ENCODE data around the gene GNG12. TPM values are rescaled to one million over a fixed set of nuclear protein-coding genes. Genes with fewer than 3 reads are reported as not detected.
A peak's percentile ranks its signal among the peaks of the same experiment; 100 is the strongest.

Gene GNG12
- total RNA-seq, 1 donor = 455 TPM

DNA sequence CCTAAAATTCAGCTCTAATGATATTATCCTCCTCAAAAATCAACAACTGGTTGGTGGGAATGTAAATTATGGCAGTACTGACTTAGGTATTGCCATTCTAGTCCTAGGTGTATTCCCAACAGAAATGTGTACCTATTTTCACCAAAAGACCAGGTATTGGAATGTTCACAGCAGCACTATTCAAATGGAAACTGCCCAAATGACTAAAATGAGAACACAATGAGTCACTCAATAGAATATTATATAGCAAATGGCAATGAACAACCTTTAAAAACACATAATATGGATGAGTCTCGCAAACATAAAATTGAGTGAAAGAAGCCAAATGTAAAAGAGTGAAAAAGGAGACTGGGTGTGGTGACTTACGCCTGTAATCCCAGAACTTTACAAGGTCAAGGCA lies 103.4 kb downstream of the GNG12 start:
- TF ChIP-seq, protein P1, sequence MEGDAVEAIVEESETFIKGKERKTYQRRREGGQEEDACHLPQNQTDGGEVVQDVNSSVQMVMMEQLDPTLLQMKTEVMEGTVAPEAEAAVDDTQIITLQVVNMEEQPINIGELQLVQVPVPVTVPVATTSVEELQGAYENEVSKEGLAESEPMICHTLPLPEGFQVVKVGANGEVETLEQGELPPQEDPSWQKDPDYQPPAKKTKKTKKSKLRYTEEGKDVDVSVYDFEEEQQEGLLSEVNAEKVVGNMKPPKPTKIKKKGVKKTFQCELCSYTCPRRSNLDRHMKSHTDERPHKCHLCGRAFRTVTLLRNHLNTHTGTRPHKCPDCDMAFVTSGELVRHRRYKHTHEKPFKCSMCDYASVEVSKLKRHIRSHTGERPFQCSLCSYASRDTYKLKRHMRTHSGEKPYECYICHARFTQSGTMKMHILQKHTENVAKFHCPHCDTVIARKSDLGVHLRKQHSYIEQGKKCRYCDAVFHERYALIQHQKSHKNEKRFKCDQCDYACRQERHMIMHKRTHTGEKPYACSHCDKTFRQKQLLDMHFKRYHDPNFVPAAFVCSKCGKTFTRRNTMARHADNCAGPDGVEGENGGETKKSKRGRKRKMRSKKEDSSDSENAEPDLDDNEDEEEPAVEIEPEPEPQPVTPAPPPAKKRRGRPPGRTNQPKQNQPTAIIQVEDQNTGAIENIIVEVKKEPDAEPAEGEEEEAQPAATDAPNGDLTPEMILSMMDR (IDR thresholded peaks at IDR 0.05; ENCODE audit: insufficient read depth, low read length) = no peak
- H3K4me3 ChIP-seq (ENCODE audit: low read depth, low read length) = no peak overlapping the region
- DNase-seq (ENCODE audit: low read depth) = no peak

DNA sequence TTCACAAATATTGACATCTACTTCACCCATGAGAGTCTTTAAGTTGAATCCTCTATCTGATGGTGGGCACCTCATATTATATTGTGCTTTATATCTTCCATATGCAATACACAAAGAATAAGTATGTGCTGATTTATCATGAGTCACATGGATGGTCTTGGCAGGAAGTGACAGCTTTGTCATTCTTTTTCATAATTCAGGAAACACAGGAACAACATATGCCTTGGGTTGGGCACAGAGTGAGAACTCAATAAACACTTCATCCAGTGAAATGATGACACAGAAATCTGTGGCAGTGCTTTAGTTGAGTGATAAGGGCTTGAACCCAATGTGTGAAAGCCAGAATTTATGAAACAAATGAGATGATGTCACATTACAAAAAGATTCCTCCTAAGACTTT lies 107.0 kb downstream of the GNG12 start:
- peak; percentile 50 for DNase-seq (ENCODE audit: low read depth)
- TF ChIP-seq, protein P1 (IDR thresholded peaks at IDR 0.05; ENCODE audit: insufficient read depth, low read length) = no peak
- H3K4me3 ChIP-seq (ENCODE audit: low read depth, low read length) = no peak overlapping the region

DNA sequence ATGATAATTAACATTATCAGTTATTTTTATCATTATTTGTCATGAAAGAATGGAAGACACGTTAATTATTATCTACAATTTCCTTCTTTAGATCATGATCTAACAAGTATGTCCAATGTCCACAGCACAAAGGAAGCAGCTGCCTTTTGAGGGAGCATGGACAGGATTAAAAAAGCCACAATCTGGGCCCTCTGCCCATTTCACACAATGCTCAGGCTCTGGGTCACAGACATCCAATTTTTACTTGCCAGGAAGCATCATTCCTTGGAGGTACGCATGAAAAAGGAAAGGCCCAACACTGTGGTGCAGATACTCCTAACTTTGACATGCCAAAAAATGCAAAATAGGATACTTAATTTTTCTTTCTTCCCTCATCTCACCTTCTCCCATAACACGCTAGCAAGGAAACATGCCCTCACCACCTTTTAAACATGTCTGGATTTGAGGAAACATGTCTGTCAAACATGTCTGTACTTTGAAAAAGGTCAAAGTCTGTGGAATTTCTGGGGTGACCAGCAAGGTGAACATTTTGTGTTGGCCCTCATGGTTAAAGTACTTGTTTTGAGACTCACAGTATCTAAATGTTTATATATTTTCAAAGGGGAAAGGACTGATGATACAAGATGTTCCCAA lies 108.2 kb downstream of the GNG12 start:
- H3K4me3 ChIP-seq (ENCODE audit: low read depth, low read length) = no peak overlapping the region
- TF ChIP-seq, protein P1 (IDR thresholded peaks at IDR 0.05; ENCODE audit: insufficient read depth, low read length) = no peak
- peak; percentile 97 for DNase-seq (ENCODE audit: low read depth)

DNA sequence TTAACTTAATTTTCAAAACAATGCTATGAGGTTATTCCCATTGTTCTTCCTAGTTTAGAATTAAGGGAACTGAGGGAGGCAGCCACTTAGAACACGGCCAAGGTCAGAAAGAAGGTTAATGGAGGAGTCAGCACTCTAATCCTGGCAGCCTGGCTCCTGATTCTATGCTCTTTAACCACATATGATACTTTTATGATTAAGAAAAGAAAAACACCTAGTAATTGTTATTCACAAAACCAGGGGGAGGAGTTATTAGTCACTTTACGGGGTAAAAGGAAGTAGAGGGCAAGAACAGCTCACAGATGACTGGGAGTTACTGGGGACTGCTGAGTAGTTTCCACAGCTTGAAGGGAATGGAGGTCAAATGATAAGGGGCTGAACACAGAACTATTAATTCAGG lies 109.6 kb downstream of the GNG12 start:
- TF ChIP-seq, protein P1 (IDR thresholded peaks at IDR 0.05; ENCODE audit: insufficient read depth, low read length) = no peak
- no peak overlapping the region for H3K4me3 ChIP-seq (ENCODE audit: low read depth, low read length)
- DNase-seq (ENCODE audit: low read depth) = peak; percentile 63

DNA sequence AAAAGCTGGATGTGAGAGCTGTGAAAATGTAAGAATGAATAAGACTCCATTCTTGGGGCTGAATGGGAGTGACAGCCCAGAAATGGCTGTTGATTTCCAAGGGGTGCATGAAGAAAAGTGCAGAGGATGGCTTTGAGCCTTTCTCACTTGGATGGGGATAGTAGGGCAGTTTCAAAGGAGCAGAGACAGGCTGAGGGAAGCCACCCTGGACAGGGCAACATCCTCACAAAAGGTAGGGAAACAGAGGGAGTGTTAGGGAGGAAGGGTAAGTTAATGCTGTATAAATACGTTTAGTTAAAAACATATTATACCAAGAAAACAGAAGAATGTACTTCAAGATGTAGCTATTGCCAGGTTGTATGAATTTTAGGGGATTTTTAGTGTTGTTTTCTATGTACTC lies 110.1 kb downstream of the GNG12 start:
- TF ChIP-seq, protein P1 (IDR thresholded peaks at IDR 0.05; ENCODE audit: insufficient read depth, low read length) = no peak
- DNase-seq (ENCODE audit: low read depth) = no peak
- no peak overlapping the region for H3K4me3 ChIP-seq (ENCODE audit: low read depth, low read length)

DNA sequence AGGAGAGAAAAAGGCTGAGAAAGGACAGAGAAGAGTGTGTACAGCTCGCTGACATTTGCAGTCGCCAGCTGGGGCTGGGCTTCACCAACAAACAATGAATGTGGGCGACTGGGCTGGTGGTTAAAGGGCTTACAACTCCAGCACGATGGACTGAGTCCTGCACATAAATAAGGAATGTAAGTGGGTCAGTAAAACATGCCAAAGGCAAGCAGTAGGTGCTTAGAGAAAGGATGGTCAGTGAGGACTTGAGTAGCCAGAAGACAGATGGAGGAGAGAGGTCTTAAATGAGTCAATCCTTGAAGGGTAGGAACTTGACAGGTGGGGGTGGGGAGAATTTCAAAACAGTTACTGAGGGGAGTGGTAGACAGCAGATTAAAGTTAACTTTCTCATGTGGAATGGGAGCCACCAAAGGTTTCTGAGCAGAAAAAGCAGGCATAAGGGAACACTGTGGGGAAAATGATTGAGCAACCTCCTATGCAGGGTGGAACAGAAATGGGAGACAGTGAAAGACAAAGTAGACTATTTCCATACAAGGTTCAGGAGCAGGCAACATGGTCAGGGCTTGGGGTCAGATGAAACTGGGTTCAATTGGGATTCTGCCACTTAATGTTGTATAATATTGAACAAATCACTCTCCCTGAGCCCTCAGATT lies 110.8 kb downstream of the GNG12 start:
- TF ChIP-seq, protein P1 (IDR thresholded peaks at IDR 0.05; ENCODE audit: insufficient read depth, low read length) = no peak
- no peak overlapping the region for H3K4me3 ChIP-seq (ENCODE audit: low read depth, low read length)
- DNase-seq (ENCODE audit: low read depth) = peak; percentile 47

All from fibroblast of the aortic adventitia (primary cell).